WTC11 (cell line): ENCODE measurements around the gene ZNF254. TPM values are rescaled to one million over a fixed set of nuclear protein-coding genes. Genes with fewer than 3 reads are reported as not detected.

ENCODE experiments used
- ATAC-seq: fragments of 200-7000 bp; cut with Tn5 transposase; 2 replicates; pipeline ENCODE4 v1.10.0; 2021; ENCODE audit warnings: mild to moderate bottlenecking, moderate library complexity
- CTCF ChIA-PET: fragments of 300-600 bp; sonication (Branson Sonifier 250); formaldehyde crosslinking; loops from one replicate; lab custom pipeline; 2021; ENCODE audit warnings: antibody characterized with exemption; lab: Charles Lee
- POLR2A ChIA-PET: fragments of 350-600 bp; sonication (Branson Sonifier 250); formaldehyde crosslinking; loops from one replicate; lab custom pipeline; 2021; ENCODE audit warnings: antibody characterized with exemption; lab: Charles Lee
- DNase-seq: peaks from one replicate; pipeline ENCODE4 v3.0.0; 2021; ENCODE audit warnings: low spot score
- H3K27ac Mint-ChIP-seq: 2 replicates; pipeline ENCODE4 v1.8.0; 2021; ENCODE audit warnings: mixed read lengths
- H3K27me3 Mint-ChIP-seq: 2 replicates; pipeline ENCODE4 v1.8.0; 2021; ENCODE audit warnings: low read depth, mild to moderate bottlenecking, moderate library complexity, mixed read lengths
- H3K36me3 Mint-ChIP-seq: 2 replicates; pipeline ENCODE4 v1.8.0; 2021; ENCODE audit warnings: mixed read lengths
- H3K4me1 Mint-ChIP-seq: 2 replicates; pipeline ENCODE4 v1.8.0; 2022; ENCODE audit warnings: mixed read lengths
- H3K4me3 Mint-ChIP-seq: 2 replicates; pipeline ENCODE4 v1.8.0; 2021; ENCODE audit warnings: mild to moderate bottlenecking, moderate library complexity, mixed read lengths
- H3K9me3 Mint-ChIP-seq: 2 replicates; pipeline ENCODE4 v1.8.0; 2021; ENCODE audit warnings: mixed read lengths
- ATF3 ChIP-seq: sonication (generic); formaldehyde crosslinking; conservative IDR thresholded peaks from 2 replicates; pipeline ENCODE4 v1.8.1; 2022; ENCODE audit warnings: mild to moderate bottlenecking, missing genetic modification reagents
- E2F4 ChIP-seq: sonication (generic); formaldehyde crosslinking; IDR thresholded peaks from 2 replicates; pipeline ENCODE4 v1.8.1; 2022; ENCODE audit warnings: low read depth, mild to moderate bottlenecking, moderate library complexity, missing genetic modification reagents, borderline replicate concordance
- ELF4 ChIP-seq: sonication (generic); formaldehyde crosslinking; IDR thresholded peaks from 2 replicates; pipeline ENCODE4 v1.8.1; 2022; ENCODE audit warnings: low read depth, mild to moderate bottlenecking, moderate library complexity, missing genetic modification reagents
- FOXJ3 ChIP-seq: sonication (generic); formaldehyde crosslinking; IDR thresholded peaks from 2 replicates; pipeline ENCODE4 v1.9.0; 2021; ENCODE audit warnings: missing genetic modification reagents, mild to moderate bottlenecking, borderline replicate concordance
- GABPB1 ChIP-seq: sonication (generic); formaldehyde crosslinking; IDR thresholded peaks from 2 replicates; pipeline ENCODE4 v1.8.1; 2023; ENCODE audit warnings: mild to moderate bottlenecking, missing genetic modification reagents
- JUN ChIP-seq: sonication (generic); formaldehyde crosslinking; IDR thresholded peaks from 2 replicates; pipeline ENCODE4 v1.8.0; 2023; ENCODE audit warnings: mild to moderate bottlenecking, missing genetic modification reagents
- MYBL2 ChIP-seq: sonication (generic); formaldehyde crosslinking; IDR thresholded peaks from 2 replicates; pipeline ENCODE4 v1.8.1; 2023; ENCODE audit warnings: mild to moderate bottlenecking, moderate library complexity, missing genetic modification reagents
- RORB ChIP-seq: fragments of 250-450 bp; sonication (Bioruptor Pico); IDR thresholded peaks from 2 replicates; pipeline ENCODE4 v1.9.0; 2021; ENCODE audit warnings: mild to moderate bottlenecking
- ZNF317 ChIP-seq: sonication (generic); formaldehyde crosslinking; IDR thresholded peaks from 2 replicates; pipeline ENCODE4 v1.8.1; 2023; ENCODE audit warnings: low read depth, mild to moderate bottlenecking, moderate library complexity, missing genetic modification reagents, borderline replicate concordance
- ZNF425 ChIP-seq: fragments of 250-450 bp; sonication (Bioruptor Pico); conservative IDR thresholded peaks from 2 replicates; pipeline ENCODE4 v1.9.0; 2021; ENCODE audit warnings: mild to moderate bottlenecking
- ZSCAN18 ChIP-seq: fragments of 250-450 bp; sonication (Bioruptor Pico); IDR thresholded peaks from 2 replicates; pipeline ENCODE4 v2.1.2; 2022; ENCODE audit warnings: mild to moderate bottlenecking, moderate library complexity
- total RNA-seq: library from RNA; stranded (reverse); gene quantifications from 3 replicates; pipeline ENCODE4 v1.2.3, GENCODE V29; 2021
- TF ChIP-seq, protein P1 (sequence below): sonication (generic); formaldehyde crosslinking; IDR thresholded peaks from 2 replicates; pipeline ENCODE4 v1.8.1; 2022; ENCODE audit warnings: mild to moderate bottlenecking, moderate library complexity, missing genetic modification reagents
- TF ChIP-seq, protein P2 (sequence below): sonication (generic); formaldehyde crosslinking; IDR thresholded peaks from 2 replicates; pipeline ENCODE4 v1.8.1; 2023; ENCODE audit warnings: mild to moderate bottlenecking, missing genetic modification reagents, moderate library complexity
- TF ChIP-seq, protein P3 (sequence below): sonication (generic); formaldehyde crosslinking; IDR thresholded peaks from 2 replicates; pipeline ENCODE4 v1.8.1; 2023; ENCODE audit warnings: mild to moderate bottlenecking, moderate library complexity, missing genetic modification reagents
- TF ChIP-seq, protein P4 (sequence below): sonication (generic); formaldehyde crosslinking; conservative IDR thresholded peaks from 2 replicates; pipeline ENCODE4 v1.8.1; 2023; ENCODE audit warnings: mild to moderate bottlenecking, low read depth, missing genetic modification reagents, moderate library complexity
- TF ChIP-seq, protein P5 (sequence below): sonication (generic); formaldehyde crosslinking; IDR thresholded peaks from 2 replicates; pipeline ENCODE4 v1.8.1; 2023; ENCODE audit warnings: mild to moderate bottlenecking, missing genetic modification reagents, borderline replicate concordance

The ZNF254 gene
- total RNA-seq, 1 experiment from 2014 or later = 34.5 TPM

- no peak overlapping the region for H3K27ac Mint-ChIP-seq
- no peaks in the 10 kb centered on the region for H3K27me3 Mint-ChIP-seq
- no peak overlapping the region for H3K4me3 Mint-ChIP-seq
- H3K4me1 Mint-ChIP-seq = no peaks in the 10 kb centered on the region
- ChIA-PET POLR2A (interaction anchor here (0.6 kb wide), 1 partner anchor 50 kb away, joined by 3 read pairs; no protein-coding TSS in a partner anchor), CTCF (no interaction called here)
- TF ChIP-seq ZNF425 (CRISPR knock-in tag) (no peak), JUN (CRISPR knock-in tag) (no peak), ZNF317 (CRISPR knock-in tag) (no peak), E2F4 (CRISPR knock-in tag) (no peak), ATF3 (CRISPR knock-in tag) (no peak), RORB (CRISPR knock-in tag) (no peak), MYBL2 (no peak), ZSCAN18 (no peak), ELF4 (no peak), FOXJ3 (no peak), GABPB1 (CRISPR knock-in tag) (no peak)
- TF ChIP-seq, protein P1, sequence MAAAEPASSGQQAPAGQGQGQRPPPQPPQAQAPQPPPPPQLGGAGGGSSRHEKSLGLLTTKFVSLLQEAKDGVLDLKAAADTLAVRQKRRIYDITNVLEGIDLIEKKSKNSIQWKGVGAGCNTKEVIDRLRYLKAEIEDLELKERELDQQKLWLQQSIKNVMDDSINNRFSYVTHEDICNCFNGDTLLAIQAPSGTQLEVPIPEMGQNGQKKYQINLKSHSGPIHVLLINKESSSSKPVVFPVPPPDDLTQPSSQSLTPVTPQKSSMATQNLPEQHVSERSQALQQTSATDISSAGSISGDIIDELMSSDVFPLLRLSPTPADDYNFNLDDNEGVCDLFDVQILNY = no peak
- TF ChIP-seq, protein P2, sequence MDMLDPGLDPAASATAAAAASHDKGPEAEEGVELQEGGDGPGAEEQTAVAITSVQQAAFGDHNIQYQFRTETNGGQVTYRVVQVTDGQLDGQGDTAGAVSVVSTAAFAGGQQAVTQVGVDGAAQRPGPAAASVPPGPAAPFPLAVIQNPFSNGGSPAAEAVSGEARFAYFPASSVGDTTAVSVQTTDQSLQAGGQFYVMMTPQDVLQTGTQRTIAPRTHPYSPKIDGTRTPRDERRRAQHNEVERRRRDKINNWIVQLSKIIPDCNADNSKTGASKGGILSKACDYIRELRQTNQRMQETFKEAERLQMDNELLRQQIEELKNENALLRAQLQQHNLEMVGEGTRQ (CRISPR knock-in tag) = no peak
- TF ChIP-seq, protein P3, sequence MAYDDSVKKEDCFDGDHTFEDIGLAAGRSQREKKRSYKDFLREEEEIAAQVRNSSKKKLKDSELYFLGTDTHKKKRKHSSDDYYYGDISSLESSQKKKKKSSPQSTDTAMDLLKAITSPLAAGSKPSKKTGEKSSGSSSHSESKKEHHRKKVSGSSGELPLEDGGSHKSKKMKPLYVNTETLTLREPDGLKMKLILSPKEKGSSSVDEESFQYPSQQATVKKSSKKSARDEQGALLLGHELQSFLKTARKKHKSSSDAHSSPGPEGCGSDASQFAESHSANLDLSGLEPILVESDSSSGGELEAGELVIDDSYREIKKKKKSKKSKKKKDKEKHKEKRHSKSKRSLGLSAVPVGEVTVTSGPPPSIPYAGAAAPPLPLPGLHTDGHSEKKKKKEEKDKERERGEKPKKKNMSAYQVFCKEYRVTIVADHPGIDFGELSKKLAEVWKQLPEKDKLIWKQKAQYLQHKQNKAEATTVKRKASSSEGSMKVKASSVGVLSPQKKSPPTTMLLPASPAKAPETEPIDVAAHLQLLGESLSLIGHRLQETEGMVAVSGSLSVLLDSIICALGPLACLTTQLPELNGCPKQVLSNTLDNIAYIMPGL (CRISPR knock-in tag) = no peak
- TF ChIP-seq, protein P4, sequence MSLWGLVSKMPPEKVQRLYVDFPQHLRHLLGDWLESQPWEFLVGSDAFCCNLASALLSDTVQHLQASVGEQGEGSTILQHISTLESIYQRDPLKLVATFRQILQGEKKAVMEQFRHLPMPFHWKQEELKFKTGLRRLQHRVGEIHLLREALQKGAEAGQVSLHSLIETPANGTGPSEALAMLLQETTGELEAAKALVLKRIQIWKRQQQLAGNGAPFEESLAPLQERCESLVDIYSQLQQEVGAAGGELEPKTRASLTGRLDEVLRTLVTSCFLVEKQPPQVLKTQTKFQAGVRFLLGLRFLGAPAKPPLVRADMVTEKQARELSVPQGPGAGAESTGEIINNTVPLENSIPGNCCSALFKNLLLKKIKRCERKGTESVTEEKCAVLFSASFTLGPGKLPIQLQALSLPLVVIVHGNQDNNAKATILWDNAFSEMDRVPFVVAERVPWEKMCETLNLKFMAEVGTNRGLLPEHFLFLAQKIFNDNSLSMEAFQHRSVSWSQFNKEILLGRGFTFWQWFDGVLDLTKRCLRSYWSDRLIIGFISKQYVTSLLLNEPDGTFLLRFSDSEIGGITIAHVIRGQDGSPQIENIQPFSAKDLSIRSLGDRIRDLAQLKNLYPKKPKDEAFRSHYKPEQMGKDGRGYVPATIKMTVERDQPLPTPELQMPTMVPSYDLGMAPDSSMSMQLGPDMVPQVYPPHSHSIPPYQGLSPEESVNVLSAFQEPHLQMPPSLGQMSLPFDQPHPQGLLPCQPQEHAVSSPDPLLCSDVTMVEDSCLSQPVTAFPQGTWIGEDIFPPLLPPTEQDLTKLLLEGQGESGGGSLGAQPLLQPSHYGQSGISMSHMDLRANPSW (CRISPR knock-in tag) = no peak
- TF ChIP-seq, protein P5, sequence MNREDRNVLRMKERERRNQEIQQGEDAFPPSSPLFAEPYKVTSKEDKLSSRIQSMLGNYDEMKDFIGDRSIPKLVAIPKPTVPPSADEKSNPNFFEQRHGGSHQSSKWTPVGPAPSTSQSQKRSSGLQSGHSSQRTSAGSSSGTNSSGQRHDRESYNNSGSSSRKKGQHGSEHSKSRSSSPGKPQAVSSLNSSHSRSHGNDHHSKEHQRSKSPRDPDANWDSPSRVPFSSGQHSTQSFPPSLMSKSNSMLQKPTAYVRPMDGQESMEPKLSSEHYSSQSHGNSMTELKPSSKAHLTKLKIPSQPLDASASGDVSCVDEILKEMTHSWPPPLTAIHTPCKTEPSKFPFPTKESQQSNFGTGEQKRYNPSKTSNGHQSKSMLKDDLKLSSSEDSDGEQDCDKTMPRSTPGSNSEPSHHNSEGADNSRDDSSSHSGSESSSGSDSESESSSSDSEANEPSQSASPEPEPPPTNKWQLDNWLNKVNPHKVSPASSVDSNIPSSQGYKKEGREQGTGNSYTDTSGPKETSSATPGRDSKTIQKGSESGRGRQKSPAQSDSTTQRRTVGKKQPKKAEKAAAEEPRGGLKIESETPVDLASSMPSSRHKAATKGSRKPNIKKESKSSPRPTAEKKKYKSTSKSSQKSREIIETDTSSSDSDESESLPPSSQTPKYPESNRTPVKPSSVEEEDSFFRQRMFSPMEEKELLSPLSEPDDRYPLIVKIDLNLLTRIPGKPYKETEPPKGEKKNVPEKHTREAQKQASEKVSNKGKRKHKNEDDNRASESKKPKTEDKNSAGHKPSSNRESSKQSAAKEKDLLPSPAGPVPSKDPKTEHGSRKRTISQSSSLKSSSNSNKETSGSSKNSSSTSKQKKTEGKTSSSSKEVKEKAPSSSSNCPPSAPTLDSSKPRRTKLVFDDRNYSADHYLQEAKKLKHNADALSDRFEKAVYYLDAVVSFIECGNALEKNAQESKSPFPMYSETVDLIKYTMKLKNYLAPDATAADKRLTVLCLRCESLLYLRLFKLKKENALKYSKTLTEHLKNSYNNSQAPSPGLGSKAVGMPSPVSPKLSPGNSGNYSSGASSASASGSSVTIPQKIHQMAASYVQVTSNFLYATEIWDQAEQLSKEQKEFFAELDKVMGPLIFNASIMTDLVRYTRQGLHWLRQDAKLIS (CRISPR knock-in tag) = no peak
- DNase-seq (no peak), ATAC-seq (no peak)
- no peaks in the 10 kb centered on the region for H3K9me3 Mint-ChIP-seq
- peaks cover 69% of the 10 kb centered on the region for H3K36me3 Mint-ChIP-seq
Observed at GRCh38 chr19:24060687-24061356, 26.2 kb upstream of the ZNF254 start.
